ENCODE results near the gene SH2D7. TPM values are rescaled to one million over a fixed set of nuclear protein-coding genes. Genes with fewer than 3 reads are reported as not detected.

Gene SH2D7
- total RNA-seq, 4 donors from 2014 or later = not detected

- TF ChIP-seq CTCF (IDR thresholded peaks at IDR 0.05) = no peak
- no peak for DNase-seq (ENCODE audit: low spot score)
- ATAC-seq (ENCODE audit: low FRiP score) = no peak
Measured at GRCh38 chr15:78133801-78134200, 41.4 kb downstream of the SH2D7 start.

- DNase-seq (ENCODE audit: low spot score) (no peak), ATAC-seq (ENCODE audit: low FRiP score) (no peak)
- TF ChIP-seq CTCF (IDR thresholded peaks at IDR 0.05) = no peak
Measured at GRCh38 chr15:78139578-78139977, 47.2 kb downstream of the SH2D7 start.

GRCh38 chr15:78140292-78140691, 47.9 kb downstream of the SH2D7 start:
- DNase-seq (ENCODE audit: low spot score) = no peak
- no peak for TF ChIP-seq CTCF (IDR thresholded peaks at IDR 0.05)
- no peak for ATAC-seq (ENCODE audit: low FRiP score)

- no peak for ATAC-seq (ENCODE audit: low FRiP score)
- DNase-seq (ENCODE audit: low spot score) = no peak
- TF ChIP-seq CTCF (IDR thresholded peaks at IDR 0.05) = no peak
Measured at GRCh38 chr15:78142332-78142731, 50.0 kb downstream of the SH2D7 start.

- ATAC-seq (ENCODE audit: low FRiP score) = no peak
- no peak for TF ChIP-seq CTCF (IDR thresholded peaks at IDR 0.05)
- DNase-seq (ENCODE audit: low spot score) = no peak
Measured at GRCh38 chr15:78146425-78147154, 54.2 kb downstream of the SH2D7 start.

- ATAC-seq (ENCODE audit: low FRiP score) = no peak
- no peak for TF ChIP-seq CTCF (IDR thresholded peaks at IDR 0.05)
Measured at GRCh38 chr15:78147566-78147965, 55.2 kb downstream of the SH2D7 start.

GRCh38 chr15:78148392-78149067, 56.2 kb downstream of the SH2D7 start:
- no peak for DNase-seq (ENCODE audit: low spot score)
- TF ChIP-seq CTCF (IDR thresholded peaks at IDR 0.05) = no peak
- no peak for ATAC-seq (ENCODE audit: low FRiP score)

More at GRCh38 chr15:78147566-78147965, 55.2 kb downstream of the SH2D7 start:
- no peak for DNase-seq (ENCODE audit: low spot score)
